Gastroesophageal sphincter (tissue), 4 donors: ENCODE results near the gene LGALS4. TPM values are rescaled to one million over a fixed set of nuclear protein-coding genes. Genes with fewer than 3 reads are reported as not detected.

ENCODE experiments used
- ATAC-seq: fragments of 150-250 bp; one replicate; pipeline ENCODE4 v1.9.1; 2016; ENCODE audit warnings: mild to moderate bottlenecking, moderate library complexity
- H3K27ac ChIP-seq, 4 donors: fragments of 200-600 bp; sonication (generic) in 3 of 4; 1 replicate in 3 of 4; 2 replicates in 1 of 4; pipeline ENCODE4 v1.5.1; 2016 to 2019
- H3K27me3 ChIP-seq: fragments of 200-600 bp; sonication (generic); one replicate; pipeline ENCODE4 v1.5.1; 2019
- H3K36me3 ChIP-seq, 2 donors: fragments of 200-600 bp; sonication (generic); one replicate each; pipeline ENCODE4 v1.5.1; 2019; ENCODE audit warnings: control low read depth in 1 of 2
- H3K4me1 ChIP-seq, 3 donors: fragments of 200-600 bp; sonication (generic); 1 replicate in 2 of 3; 2 replicates in 1 of 3; pipeline ENCODE4 v1.5.1; 2016 to 2019; ENCODE audit warnings: control low read depth in 2 of 3
- H3K4me3 ChIP-seq, 2 donors: fragments of 200-600 bp; sonication (generic); one replicate each; pipeline ENCODE4 v1.5.1; 2019; ENCODE audit warnings: mild to moderate bottlenecking in 1 of 2, moderate library complexity in 1 of 2
- H3K9me3 ChIP-seq, 3 donors: fragments of 200-600 bp; sonication (generic); one replicate each; pipeline ENCODE4 v1.5.1; 2017 to 2019; ENCODE audit warnings: control low read depth in 2 of 3
- CTCF ChIP-seq, 4 experiments: fragments of 200-600 bp in 2 of 4; fragments of 450-650 bp in 2 of 4; sonication (generic) in 1 of 4; IDR thresholded peaks; one replicate each; pipeline ENCODE4 v1.5.1; 2017 to 2019; ENCODE audit warnings: antibody characterized with exemption in 4 of 4, mild to moderate bottlenecking in 2 of 4, moderate library complexity in 2 of 4
- EP300 ChIP-seq: sonication (generic); formaldehyde crosslinking; IDR thresholded peaks from one replicate; pipeline ENCODE4 v1.6.1; 2017; ENCODE audit warnings: antibody characterized with exemption, mild to moderate bottlenecking
- POLR2A ChIP-seq, 2 donors: fragments of 450-650 bp; IDR thresholded peaks; one replicate each; pipeline ENCODE4 v1.6.1; 2017; ENCODE audit warnings: antibody characterized with exemption in 2 of 2, mild to moderate bottlenecking in 2 of 2, moderate library complexity in 1 of 2
- POLR2AphosphoS5 ChIP-seq: sonication (generic); formaldehyde crosslinking; IDR thresholded peaks from one replicate; pipeline ENCODE4 v1.6.1; 2017; ENCODE audit warnings: antibody characterized with exemption
- WGBS, 2 donors: methylation state at CpG; one replicate each; pipeline ENCODE4 v1.1.5; 2018; ENCODE audit warnings: low coverage in 1 of 2; 5-methylcytosine and 5-hydroxymethylcytosine counted together
- total RNA-seq, 4 donors: library from RNA; depleted of rRNA; stranded (reverse); fragments of >200 nt; gene quantifications; one replicate each; pipeline ENCODE4 v1.1.0, GENCODE V29; 2016

LGALS4 gene
- total RNA-seq, 4 donors from 2014 or later = 0.27 to 1.6 (median 1.1) TPM; not detected in 1

- Histone ChIP-seq H3K4me3 (no peak overlapping the region), H3K27ac (peak overlapping the region in 3 of 4 donors; percentile 8 to 38 (median 31)), H3K4me1 (peaks cover 0 to 44% (median 0%) of the 10 kb centered on the region in 3 donors), H3K27me3 (no peaks in the 10 kb centered on the region), H3K36me3 (peaks cover 0 to 88% of the 10 kb centered on the region in 2 donors), H3K9me3 (no peaks in the 10 kb centered on the region)
- TF ChIP-seq POLR2AphosphoS5 (no peak), POLR2A (IDR thresholded peaks at IDR 0.05) (no peak), CTCF (IDR thresholded peaks at IDR 0.05) (no peak), EP300 (no peak)
- ATAC-seq = no peak
- WGBS, 2 donors = 60 to 92% methylated on average over 3 to 6 of the region's 19 CpGs
Measured at GRCh38 chr19:38838208-38838985, 25.7 kb upstream of the LGALS4 start.

- H3K27me3 ChIP-seq = no peaks in the 10 kb centered on the region
- H3K4me3 ChIP-seq = no peak overlapping the region
- ATAC-seq = no peak
- peaks cover 0 to 81% of the 10 kb centered on the region in 2 donors for H3K36me3 ChIP-seq
- peaks cover 0 to 42% (median 0%) of the 10 kb centered on the region in 3 donors for H3K4me1 ChIP-seq
- WGBS, 2 donors = 88 to 93% methylated on average over 3 to 4 of the region's 7 CpGs
- H3K27ac ChIP-seq = peak overlapping the region in 1 of 4 donors; percentile 38
- no peaks in the 10 kb centered on the region for H3K9me3 ChIP-seq
- TF ChIP-seq POLR2AphosphoS5 (no peak), POLR2A (IDR thresholded peaks at IDR 0.05) (no peak), EP300 (no peak), CTCF (IDR thresholded peaks at IDR 0.05) (no peak)
Measured at GRCh38 chr19:38837656-38838121, 24.9 kb upstream of the LGALS4 start.

- 85% methylated on average over 2 of the region's 6 CpGs; no CpG with 5 or more reads in 1 of the 2 donors for WGBS, 2 donors
- Histone ChIP-seq H3K27me3 (no peaks in the 10 kb centered on the region), H3K4me3 (no peak overlapping the region), H3K9me3 (no peaks in the 10 kb centered on the region), H3K4me1 (peaks cover 0 to 44% (median 3%) of the 10 kb centered on the region in 3 donors), H3K27ac (peak overlapping the region in 2 of 4 donors; percentile 7 to 38), H3K36me3 (peaks cover 0 to 75% of the 10 kb centered on the region in 2 donors)
- no peak for ATAC-seq
- no peak for TF ChIP-seq POLR2A (IDR thresholded peaks at IDR 0.05)
- TF ChIP-seq CTCF (IDR thresholded peaks at IDR 0.05) = no peak
- no peak for TF ChIP-seq EP300
- TF ChIP-seq POLR2AphosphoS5 = no peak
Measured at GRCh38 chr19:38836983-38837626, 24.4 kb upstream of the LGALS4 start.

GRCh38 chr19:38836159-38836982 is 23.6 kb upstream of the LGALS4 start:
- H3K9me3 ChIP-seq = no peaks in the 10 kb centered on the region
- 60% methylated on average over 7 of the region's 8 CpGs for WGBS, 2 donors
- no peaks in the 10 kb centered on the region for H3K27me3 ChIP-seq
- no peak for ATAC-seq
- no peak overlapping the region for H3K4me3 ChIP-seq
- peak overlapping the region in 3 of 4 donors; percentile 60 to 95 (median 62) for H3K27ac ChIP-seq
- TF ChIP-seq POLR2AphosphoS5 (peak; percentile 5), EP300 (no peak), CTCF (IDR thresholded peaks at IDR 0.05) (no peak), POLR2A (IDR thresholded peaks at IDR 0.05) (no peak)
- peaks cover 0 to 45% (median 3%) of the 10 kb centered on the region in 3 donors for H3K4me1 ChIP-seq
- H3K36me3 ChIP-seq = peaks cover 0 to 68% of the 10 kb centered on the region in 2 donors
